GM12873 (cell line): ENCODE results near the gene C2CD2.

ENCODE experiments used
- TF ChIP-seq, protein P1 (sequence below): IDR thresholded peaks from 2 replicates; pipeline ENCODE4 v1.5.1; 2012; ENCODE audit warnings: low read depth, mild to moderate bottlenecking, moderate library complexity, low read length, control low read depth; ENCODE audit not compliant: insufficient read depth; ENCODE audit errors: missing control alignments

Gene C2CD2

DNA sequence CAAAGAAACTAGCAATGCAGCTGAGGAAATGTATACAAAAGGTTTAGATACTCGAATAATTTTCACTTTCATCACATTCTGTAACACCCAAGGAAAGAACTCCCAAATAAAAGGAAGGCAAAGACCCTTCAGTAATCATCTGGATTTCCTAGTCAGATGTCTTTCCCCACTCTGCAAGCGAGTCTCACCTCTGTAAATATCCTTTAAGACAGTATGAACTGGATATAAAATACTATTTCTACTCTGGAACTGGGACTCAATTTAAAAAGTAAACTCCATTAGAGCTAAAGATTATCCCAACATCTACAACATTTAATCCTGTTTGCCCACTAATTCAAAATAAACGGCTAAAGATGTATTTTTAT, 27.0 kb downstream of the C2CD2 start:
- TF ChIP-seq, protein P1, sequence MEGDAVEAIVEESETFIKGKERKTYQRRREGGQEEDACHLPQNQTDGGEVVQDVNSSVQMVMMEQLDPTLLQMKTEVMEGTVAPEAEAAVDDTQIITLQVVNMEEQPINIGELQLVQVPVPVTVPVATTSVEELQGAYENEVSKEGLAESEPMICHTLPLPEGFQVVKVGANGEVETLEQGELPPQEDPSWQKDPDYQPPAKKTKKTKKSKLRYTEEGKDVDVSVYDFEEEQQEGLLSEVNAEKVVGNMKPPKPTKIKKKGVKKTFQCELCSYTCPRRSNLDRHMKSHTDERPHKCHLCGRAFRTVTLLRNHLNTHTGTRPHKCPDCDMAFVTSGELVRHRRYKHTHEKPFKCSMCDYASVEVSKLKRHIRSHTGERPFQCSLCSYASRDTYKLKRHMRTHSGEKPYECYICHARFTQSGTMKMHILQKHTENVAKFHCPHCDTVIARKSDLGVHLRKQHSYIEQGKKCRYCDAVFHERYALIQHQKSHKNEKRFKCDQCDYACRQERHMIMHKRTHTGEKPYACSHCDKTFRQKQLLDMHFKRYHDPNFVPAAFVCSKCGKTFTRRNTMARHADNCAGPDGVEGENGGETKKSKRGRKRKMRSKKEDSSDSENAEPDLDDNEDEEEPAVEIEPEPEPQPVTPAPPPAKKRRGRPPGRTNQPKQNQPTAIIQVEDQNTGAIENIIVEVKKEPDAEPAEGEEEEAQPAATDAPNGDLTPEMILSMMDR = no peak

DNA sequence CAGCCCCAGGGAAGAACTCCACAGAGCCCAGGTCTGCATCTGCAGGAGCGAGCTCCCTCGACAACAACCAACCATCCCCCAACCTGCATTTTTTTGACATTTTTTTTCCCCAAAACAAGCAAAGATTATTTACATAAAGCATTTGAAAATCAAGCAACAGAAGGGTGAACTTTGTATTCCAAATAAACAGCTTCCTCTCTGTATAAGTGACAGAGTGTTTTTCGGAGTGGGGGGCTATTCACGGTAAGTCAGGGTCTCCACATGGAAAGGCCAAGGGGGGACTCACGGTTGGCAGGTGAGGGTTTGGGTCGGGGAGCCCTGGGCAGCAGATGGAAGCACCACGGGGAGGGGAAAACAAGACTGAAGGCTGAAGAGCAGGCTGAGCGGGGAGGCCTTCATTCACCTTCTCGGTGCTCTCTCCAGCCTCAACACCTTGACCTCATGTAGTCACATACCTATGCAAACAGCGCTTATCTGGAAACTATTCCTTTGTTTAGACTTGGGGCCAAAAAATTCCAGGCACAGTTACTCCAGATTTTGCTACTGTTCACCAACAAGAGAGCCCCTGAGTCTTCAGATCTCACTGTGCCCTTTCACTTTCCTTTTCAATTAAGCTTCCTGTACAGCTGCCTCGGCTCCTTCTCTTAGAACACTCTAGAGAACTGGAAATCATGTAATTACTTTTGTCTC, 27.6 kb downstream of the C2CD2 start:
- TF ChIP-seq, protein P1 = no peak

DNA sequence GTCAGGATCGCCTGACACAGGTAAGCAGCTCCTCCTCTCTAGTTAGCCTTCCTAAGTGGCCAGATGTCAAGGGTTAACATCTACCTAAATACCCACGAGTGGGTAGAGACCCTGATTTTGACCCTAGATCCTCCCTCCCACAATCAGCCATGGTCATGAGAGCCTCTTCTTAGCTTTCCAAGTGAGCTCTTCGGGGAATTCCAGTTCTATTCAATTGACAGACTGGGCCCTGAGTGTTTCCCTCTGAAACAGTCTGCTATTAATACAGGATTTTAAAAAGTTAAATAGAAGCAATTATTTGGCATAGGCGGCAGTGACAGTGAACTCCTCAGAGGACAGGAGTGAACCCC, 28.1 kb downstream of the C2CD2 start:
- TF ChIP-seq, protein P1 = no peak

DNA sequence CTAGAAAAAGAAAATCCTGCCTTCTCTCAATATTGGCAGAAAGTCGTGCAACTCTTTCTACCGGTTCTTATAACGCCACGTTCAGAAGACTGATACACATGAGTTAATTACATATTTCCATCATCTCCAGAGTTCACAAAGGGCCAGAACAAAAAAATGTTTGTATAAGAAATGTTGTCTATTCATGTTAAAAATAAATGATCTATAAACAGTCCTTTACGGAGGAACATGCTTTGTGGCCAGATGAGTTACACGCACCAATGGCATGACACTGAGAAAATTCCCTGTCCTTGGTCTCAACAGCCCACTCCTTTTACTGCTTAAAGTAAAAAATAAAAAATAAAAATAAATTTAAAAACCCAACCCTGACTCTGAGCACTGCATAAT, 29.5 kb downstream of the C2CD2 start:
- TF ChIP-seq, protein P1 = no peak

DNA sequence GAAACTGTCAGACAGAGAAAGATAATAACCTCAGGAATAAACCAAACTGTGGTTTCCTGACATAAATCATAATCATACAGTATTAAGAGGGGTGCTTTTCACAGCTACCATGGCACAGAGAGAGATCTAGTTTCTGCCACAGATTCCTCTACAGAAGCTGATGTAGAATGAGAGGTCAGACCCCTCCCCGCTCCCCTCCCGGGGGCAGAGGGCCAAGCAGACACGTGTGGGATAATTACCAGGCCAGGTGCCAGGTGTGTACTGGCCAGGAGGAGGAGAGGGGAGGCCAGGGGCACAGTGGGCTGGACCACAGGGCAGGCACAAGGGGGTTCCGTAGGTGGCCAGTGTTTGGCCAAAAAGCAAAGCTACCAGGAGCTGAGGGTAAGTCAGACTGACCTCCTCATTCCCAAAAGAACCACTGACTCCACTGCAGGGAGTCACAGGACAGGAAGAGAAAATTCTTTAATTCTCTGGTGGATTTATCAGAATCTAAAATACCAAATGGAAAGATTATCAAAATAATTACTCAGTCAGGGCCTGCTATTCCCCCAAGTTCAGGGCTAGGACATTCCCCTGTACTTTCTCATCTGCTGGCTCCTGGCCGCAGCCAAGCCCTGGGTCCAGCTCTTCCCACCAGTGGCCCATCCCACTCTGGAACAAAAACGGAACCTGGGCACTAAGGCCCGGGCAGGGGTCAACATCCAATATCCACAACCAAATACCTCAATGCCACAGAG, 30.0 kb downstream of the C2CD2 start:
- TF ChIP-seq, protein P1 = no peak

DNA sequence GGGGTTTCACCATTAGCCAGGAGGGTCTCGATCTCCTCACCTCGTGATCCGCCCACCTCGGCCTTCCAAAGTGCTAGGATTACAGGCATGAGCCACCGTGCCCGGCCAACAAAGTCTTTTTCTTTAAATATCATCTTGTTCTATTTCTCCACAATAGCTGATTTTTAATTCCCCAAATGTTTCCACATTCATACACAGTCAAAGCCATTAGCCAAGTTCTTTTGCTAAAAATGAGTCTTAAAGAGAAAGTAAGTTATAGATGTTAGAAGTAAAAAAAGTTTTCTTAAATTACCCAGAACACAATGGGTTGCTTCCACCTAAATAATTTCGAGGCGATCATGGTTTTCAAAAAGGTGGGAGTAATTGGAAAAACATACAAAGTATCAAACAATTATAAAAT, 30.6 kb downstream of the C2CD2 start:
- TF ChIP-seq, protein P1 = no peak

DNA sequence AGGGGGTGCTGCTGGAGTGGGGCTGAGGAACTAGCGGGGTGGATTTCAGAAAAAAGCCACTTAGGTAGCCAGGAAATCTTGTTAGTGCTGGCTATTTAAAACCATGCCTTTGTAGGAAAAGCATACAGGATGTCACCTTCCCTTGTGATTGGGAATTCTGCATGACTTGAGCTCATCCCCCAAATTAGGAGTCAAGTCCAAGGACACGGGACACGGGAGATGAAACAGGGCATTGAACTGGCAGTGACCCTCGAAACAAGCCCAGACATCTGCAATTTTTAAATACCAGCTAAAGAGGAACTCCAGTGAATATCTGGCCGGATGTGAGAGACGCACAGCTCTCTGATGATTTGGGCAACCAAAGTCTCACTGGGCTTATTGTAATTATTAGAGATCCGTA, 32.8 kb downstream of the C2CD2 start:
- TF ChIP-seq, protein P1 = no peak
